HG03469 (cell line): ENCODE measurements around the gene SCRN3.

Experiments
- ATAC-seq: cut with Tn5 transposase; IDR thresholded peaks from one replicate; pipeline ENCODE4 v1.9.1; 2021; ENCODE audit warnings: mild to moderate bottlenecking, moderate library complexity, moderate number of reproducible peaks; ENCODE audit not compliant: unreplicated experiment

The SCRN3 gene

DNA sequence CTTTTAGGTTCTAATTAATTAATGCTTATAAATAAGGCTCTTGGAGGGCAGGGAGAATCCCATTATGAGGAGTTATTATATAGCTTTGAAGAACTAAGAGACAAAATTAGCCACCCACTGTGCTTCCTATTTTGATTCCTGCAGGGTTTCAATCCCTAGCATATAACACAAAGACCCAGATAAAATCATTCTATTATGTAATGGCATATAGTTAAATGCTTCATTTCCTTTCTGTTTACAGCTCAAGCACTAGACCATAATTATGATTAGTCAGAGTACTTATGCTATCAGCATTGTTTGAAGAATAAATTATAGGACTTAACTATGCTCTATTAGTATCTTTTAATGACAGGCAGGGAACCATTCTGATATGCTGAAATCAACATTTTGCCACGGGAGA is 82.2 kb downstream of the SCRN3 start:
- no peak for ATAC-seq
